Measurements from ENCODE around the gene CDH26.
A peak's percentile ranks its signal among the peaks of the same experiment; 100 is the strongest.

Gene CDH26

DNA sequence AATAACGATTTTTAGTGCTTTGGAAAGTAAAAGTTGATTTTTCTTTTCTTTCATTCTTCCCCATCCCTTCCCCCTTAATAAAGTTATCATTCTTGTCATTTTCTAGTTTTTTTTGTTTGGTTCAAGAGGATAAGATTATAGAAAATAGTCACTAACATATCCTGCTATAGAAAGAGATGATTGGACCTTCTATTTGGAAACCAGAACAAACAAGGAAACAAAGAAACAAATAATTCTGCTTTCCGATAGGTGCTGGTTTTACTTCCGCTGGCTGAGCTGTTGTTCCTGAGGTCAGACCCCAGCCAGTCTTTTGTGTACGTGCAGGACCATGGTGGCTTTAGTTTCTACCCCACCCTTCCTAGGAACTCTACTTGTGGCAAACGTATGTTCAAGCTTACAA lies at the start of gene CDH26:
Gene CDH26 (plus strand): TSS at position 301 of the 400 bp plus-strand sequence. CDS start 304 bp downstream, outside the sequence.
- no peak for DNase-seq

DNA sequence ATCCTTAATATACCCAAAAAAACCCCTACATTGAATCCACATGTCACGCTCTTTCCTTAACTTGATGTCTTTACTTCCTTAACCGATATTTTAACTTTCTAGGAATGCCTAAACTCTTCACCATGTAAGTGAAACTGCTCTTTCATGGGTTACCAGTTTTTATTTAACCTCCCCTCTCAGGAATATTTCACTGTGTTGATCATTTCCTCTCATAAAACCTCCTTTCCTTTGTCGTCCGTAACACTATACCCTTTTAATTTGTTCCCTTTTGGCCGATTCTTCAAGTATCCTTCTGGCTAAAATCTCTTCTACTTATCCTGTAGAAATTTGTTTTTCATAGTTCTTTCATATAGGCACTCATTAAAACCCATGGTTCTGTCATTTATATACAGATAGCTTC lies 49.4 kb upstream of the CDH26 start:
- DNase-seq, result no peak

DNA sequence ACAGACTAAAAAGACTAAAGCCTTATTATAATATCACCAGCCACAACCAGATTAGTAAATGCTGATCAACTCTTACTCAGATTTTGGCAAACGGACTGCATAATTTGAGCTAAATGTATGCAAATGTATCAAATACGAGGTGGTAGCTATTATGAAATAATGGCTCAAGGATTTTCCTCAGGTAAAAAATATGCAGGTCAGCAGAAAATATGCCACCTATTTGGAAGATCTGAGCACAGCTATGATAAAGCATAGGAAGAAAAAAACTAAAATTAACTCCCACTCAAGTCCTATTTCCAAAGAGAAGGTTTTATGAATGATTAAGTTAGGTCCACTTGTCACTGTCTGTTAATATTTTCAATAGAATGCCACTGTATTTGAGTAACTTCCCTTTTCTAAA lies 47.2 kb upstream of the CDH26 start:
- DNase-seq, result no peak

DNA sequence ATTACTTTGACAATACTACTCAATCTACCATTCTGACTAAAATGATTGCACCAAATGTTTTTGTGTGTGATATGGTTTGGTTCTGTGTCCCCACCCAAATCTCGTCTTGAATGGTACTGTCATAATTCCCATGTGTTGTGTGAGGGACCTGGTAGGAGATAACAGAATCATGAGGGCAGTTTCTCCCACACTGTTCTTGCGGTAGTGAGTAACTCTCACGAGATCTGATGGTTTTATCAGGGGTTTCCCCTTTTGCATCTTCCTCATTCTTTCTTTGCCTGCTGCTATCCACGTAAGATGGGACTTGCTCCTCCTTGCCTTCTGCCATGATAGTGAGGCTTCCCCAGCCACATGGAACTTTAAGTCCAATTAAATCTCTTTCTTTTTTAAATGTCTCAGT lies 45.6 kb upstream of the CDH26 start:
- DNase-seq, result no peak

DNA sequence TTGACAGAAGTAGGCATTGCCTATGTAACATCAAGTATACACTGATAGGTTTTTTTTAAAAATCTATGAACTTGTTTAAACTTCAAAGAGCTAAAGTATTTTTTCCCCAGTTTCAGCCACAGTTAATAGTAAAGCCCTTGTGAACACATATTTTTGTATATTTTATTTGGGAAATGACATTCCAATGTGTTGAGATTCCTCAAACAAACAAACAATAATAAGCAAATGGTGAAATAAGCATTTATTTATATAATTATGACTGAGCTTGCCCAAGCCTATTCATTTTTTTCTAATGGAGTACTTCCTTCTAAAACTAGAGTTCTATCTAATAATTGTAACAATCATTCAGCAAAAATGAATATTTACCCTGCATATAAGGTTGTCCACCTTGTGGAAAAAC lies 37.3 kb upstream of the CDH26 start:
- no peak for DNase-seq

DNA sequence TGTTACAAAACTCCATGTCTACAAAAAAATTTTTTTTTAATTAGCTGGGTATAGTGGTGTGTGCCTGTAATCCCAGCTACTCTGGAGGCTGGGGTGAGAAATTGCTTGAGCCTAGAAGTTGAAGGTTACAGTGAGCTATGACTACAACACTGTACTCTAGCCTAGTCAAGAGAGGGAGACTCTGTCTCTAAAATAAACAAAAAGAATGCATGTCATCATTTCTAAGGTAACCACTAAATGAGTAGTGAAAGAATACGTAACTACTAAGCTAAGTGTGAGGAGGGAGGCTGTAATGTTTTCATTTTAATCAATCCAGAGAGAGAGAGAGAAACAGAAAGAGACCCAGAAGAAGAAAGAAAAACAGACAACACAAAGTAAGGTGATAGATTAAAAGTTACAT lies 34.7 kb upstream of the CDH26 start:
- DNase-seq, result no peak

DNA sequence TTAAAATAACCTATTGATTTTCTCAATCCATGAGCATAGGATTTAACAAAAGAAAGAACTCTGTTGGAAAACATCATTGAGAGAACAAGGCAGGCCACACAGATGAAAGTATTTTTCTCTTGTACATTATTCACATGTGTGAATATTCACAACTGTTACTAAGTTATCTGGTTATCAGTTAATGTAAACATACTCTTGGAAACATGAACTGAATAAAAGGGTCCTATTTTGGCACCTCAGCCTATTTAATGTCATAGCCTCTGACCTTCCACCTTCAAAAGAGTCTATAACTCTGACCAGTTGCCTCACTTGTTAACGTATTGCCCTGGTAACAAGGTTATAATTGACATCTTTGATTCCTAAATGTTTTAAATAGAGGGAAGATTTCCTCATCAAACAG lies 32.9 kb upstream of the CDH26 start:
- no peak for DNase-seq

DNA sequence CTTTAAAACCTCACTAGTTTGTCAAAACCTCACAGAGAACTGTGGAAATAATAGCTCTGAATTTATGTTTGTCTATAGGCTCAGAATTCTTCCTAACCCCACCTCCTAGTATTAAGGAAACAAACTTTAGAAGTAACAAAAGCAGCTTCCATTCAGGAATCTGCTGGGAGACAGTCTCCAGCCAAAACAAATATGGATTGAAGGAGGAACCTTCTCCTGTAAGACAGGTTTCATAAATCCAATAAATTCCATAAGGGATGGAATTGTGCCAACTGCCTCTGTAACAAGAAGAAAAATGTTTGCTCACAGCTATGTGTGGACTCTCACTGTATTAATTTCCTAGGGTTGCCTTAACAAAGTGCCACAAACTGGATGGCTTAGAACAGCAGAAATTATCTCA lies 32.3 kb upstream of the CDH26 start:
- DNase-seq, result no peak

DNA sequence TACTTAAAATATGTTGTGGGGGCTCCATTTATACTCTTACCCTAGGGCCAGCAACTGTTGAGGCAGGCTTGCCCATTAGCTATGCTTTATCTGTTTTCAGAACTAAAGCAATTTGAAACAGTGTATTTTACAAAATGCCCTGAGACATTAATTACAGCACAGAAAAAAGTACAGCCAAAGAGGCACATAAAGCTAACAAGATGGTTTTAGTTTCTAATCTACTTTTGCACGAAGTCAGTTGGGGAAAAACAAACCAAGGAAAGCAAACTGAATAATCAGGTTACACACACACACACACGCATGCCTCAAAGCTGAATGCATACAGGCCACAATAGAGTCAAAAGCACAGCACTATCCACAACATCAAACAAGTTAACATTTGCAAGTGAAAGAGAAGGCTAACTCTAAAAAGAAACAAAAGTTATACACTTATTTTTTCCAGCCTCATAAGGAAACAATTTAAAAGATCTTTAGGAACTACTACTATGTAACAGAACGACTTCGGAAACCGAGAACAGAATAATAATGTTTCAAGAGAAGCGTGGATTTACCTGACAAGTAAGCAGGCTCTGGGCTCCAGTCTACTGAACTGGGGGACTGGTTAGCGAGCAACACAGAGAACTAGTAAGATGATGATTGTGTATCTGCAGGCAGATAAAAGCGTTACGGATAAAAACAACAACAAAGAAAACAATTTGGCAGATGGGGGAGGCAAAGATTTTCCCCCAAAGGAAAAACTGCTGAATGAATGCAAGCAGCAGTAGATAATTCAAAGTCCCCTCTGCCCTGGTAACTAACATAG lies 26.5 kb upstream of the CDH26 start:
- DNase-seq, result no peak

DNA sequence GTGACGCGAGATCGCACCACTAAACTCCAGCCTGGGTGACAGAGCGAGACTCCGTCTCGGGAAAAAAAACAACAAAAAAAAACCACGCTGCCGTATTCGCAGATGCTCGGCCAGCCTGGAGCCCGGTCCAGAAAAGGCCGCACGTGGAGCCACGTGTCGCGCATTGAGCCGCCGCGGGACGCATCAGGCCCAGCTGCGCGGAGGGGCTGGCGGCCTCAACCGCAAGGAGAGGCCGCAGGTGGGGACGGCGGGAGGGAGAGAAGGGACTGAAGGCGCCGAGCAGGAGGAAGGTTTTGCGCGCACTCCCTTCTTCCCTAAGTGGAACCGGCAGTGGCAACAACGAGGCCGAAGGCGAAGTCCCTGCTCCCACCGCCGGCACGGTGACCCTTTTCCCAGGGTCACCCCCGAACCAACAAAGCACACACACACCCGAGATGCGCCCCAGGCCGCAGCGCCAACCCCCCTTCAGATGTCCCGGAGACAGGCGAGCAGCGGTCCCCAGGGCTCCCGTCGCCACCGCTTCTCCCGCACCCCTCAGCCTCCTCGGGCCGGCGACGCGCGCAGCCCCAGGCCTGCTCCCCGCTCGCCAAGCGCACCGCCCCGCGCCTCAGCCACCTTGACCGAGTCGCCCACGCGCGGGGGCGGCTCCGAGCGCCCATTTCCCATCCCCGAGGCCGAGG lies 25.5 kb upstream of the CDH26 start:
- DNase-seq, result no peak

DNA sequence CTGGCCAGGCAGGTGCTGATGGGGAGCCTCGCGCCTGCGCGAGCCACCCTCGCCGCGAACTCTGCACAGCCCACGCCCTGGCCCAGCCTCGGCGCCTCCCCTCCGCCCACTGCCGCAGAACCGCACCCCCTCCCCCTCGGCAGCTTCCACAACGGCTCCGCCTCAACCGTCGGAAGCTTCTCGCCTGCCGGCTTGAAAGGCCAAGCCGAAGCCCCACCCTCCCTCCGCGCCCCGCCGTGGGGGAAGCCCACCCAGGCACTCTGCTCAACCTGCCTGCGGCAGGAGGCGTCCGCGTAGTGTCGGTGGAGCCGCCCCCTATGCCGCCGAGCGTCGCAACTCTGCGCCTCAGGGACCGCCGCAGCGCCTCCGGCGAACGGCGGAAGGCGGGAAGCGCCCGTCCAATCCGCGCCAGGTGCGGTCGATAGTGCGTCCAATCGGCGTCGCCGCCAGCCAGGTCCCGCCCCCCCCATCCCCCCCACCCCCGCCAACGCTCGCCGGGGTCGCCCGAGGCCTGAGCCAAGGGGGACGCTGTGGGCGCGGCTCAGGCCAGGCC lies 24.9 kb upstream of the CDH26 start, which contains the start of gene SYCP2:
Gene SYCP2 (minus strand): TSS at position 342 of the 553 bp plus-strand sequence. CDS start 11,224 bp downstream, outside the sequence.
- no peak for DNase-seq

DNA sequence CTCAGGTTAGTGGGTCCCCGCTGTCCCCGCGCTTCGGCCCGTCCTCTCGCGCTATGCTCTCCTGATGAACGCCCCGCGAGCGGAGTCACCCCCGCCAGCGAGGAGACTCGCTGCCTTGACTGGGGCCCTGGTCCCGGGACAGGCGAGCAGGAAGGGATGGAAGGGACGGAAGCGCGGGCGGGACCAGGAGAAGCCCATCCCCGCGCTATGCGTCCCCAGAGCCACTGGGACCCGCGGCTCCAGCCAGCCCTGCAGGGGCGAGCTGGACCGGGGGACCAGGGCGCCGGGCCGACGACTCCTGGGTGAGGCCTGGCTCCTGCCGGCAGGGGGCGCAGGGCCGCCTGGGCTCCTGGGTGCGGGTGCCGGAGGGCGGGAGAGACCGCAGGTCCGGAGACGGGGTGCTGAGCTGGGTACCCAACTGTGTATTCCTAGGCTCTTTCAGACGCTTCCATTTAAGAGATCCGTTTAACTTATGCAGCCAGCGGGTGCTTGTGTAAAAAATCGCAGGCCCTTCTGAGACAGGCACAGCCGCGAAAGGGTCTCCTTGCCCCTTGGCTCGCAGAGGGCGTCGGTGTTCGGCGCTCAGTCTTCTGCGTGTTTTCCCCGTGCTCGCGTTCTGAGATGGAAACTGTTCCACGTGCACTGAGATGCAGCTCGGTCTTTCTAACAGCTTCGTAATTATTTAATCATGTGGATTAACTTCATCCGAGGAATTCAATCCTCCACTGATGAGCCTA lies 24.2 kb upstream of the CDH26 start:
- no peak for DNase-seq

DNA sequence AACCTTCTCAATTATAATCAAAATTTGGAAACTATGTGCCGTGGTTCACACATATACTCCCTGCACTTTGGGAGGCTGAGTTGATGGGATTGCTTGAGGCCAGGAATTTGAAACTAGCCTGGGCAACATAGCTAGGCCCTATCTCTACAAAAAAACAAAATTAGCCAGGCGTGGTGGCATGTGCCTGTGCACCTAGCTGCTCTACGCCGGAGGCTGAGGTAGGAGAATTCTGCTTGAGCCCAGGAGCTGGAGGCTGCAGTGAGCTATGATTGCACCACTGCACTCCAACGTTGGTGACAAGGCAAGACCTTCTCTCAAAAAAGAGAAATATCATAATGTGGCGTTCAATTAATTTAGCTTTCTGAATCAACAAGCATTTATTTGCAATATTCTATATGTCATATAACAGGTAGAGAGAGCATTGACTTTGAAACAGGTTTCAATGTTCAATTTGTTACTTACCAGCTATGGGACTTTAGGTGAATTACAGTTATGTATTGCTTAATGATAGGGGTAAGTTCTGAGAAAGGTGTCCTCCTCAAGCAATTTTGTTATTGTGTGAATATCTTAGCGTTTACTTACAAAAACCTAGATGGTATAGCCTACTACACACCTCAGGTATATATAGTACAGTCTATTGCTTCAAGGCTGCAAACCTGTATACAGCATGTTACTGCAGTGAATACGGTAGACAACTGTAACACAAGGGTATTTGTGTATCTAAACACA lies 22.6 kb upstream of the CDH26 start:
- no peak for DNase-seq

DNA sequence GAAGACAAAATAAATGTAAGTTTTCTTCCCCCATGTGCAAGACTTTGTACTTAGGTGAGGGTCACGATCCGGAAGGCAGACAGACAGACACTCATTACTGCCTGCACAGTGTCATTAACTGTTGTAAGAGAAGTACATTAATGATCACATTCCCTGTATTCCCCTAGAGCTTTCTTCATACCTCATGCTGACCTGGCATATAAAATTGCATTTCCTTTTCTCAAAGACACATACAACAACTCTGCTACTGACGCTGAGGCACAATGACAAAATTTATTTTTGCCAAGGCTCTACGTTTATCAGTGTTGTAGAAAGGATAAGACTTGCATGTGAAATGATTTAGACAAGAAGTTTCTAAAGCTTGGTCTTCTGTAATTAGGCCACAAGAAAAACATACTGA lies 21.8 kb upstream of the CDH26 start:
- DNase-seq, result no peak

DNA sequence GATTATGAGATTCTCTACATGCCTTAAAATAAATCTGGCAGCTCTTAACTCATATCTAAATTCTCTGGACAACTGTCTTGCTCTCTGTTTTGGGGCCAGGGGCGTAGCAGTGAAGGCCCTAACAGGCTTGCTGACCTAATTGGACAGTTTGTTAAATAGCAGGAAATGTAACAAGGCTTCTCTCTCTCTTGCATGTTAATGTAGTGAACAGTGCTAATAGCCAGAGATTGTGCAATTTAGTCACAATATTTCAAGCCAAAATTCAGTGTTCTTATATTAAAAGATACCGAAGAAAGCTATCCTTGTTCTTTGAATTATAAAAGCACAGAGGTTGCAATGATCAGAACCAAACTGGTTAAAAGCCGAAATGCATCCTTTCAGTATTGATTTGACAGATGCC lies 21.1 kb upstream of the CDH26 start:
- DNase-seq, result no peak

DNA sequence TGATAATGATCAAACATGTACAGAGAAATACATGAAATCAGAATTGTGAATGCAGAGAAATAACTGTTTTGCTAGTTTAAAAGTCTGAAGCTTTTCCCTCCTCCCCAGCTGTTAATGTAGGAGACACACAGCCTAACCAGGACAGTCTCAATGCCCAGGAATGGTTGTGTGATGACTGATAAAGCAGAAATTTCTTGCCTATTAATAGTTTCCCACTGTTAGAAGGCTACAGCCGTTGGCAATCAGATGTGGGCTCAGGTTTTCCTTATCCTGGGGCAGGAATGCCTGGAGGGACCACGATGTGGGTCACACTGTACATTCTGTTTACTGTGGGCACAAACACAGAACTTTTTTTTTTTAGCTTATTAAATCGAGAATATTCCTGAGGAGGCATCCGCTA lies 20.0 kb upstream of the CDH26 start:
- no peak for DNase-seq

DNA sequence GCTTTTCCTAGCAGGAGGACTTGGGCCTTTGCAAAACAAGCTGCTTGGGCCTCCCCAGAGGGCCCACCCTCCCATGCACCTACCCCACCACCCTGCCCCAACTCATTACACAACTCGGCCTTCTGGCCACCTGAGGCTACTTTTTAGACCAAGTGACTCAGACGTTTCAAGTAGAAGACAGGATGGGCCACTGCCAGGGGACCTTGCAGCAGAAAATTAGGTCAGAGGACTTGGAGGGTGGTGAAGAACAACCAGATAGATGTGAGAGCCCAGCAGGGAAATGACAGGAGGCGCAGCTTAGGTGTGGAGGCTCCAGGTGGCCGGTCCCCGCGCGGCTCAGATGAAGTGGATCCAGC lies 19.5 kb upstream of the CDH26 start:
- DNase-seq, result no peak

DNA sequence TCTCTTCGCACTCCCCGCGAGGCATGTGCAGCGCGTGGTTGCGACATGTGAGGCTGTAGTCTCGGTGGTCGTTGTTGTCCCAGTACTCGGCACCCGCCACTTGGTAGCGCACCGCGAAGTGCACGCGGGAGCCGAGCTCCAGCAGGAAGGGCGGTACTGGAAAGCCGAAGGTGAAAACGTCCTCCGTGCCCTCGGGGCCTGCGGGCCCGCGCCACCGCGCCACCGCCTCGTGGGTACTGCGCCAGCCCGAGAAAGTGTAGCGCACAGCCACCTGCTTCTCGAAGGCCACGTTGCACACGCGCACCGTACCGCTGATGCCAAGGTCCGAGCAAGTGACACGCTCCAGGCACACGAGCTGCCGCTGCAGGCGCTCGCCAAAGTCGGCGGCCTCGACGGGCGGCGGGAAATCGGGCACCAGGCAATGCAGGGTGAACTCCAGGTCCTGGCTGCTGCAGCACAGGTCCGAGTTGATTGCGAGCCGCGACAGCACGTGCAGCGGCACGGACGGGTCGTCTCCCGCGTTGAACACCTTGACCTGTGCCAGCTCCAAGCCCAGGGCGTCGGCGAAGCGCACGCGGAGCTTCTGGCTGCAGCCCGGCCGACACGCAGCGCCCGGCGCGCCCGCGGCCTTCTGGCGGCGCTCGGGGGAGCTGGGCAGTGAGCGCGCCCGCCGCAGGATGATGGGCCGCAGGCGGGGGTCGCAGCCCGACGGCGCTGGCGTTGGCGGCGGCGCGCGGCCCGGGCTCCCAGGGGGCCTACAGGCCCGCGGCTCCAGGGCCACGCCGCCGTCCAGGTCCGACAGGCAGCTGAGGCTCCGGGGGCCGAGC lies 19.0 kb upstream of the CDH26 start:
- no peak for DNase-seq

DNA sequence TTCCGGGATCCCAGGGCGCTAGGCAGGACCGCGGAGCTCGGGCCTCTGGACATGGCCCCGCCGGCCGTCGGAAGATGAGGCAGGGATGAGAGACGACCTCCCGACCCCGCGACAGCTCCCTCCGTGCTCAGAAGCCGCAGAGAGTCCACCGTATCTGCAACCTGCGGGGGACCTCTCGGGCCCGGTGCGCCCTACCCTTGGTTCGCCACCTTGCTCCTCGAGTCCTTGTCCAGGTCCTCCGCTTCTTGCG lies 18.4 kb upstream of the CDH26 start:
- no peak for DNase-seq

DNA sequence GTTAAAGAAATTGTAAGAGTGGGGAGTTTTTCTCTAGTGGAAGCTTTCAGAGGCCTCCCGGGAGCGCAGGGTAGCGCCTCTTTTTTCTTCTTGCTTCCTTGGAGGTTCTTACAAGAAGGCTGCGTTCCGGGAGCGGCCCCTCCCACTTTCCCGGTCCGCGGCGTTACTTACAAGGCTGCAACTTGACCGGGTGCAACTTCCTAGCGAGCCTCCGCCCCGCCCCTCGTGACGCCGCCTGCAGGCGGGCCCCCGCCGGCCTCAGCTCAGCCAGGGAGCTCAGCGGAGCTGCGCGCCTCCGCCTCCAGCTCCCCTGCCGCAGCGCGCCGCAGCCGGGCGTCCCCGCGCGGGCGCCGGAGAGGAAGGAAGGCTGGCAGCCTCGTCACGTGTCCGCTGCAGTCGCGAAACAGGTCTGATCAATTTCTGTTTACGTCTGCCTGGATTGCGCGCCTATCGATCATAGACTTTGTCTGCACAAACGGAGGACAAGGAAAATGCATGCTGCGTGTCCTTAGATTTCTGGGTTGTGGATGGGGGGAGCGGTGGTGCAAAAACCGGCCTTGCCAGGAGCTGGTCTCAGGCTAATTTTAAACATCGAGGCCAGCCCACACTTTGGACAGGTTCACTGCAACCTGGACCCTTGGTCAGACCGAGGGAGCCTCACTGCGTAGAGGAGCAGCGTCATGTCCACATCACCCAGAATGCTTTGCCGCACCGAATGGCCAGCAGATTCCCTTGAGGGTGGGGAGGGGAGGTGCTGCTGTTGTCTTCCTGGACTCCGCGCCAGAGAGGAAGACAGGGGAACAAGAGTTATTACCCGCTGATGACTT lies 17.9 kb upstream of the CDH26 start, which contains the start of the genes FAM217B and PPP1R3D:
Gene FAM217B (plus strand): TSS at position 261 of the 827 bp plus-strand sequence. CDS start 3,555 bp downstream, outside the sequence.
Gene PPP1R3D (minus strand): TSS at position 177 of the 827 bp plus-strand sequence. CDS start 374 bp downstream, outside the sequence.
- DNase-seq, result peak; percentile 89

DNA sequence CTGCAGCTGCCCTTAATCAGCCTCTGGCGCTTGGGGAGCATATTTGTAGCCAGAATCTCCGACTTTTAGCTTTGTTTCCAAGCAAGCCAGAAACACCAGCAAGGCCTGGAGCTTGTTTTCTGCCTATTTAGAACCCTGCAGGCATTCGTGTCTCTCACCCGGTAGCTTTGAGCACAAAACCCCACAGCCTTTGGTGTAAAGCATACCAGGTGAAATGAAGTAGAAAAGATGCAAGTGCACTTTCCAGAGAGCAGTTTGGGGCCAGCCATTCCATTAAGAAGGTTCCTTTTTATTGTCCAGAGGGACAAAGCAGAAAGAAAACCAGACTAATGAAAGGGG lies 17.3 kb upstream of the CDH26 start:
- DNase-seq, result no peak

Data from NCI-H1417 treated with DMSO at 0.1 percent for 48 hours (cell line).